D341Med (cell line): ENCODE measurements around the gene EIF3D.
A peak's percentile ranks its signal among the peaks of the same experiment; 100 is the strongest.
"Not testable (repeated sequence)": the region's sequence is repeated elsewhere in the genome, so short reads cannot be mapped to it uniquely, and the experiment has no call there.

Experiments used
- DNase-seq: peaks from one replicate; pipeline ENCODE4 v3.0.0; 2012; ENCODE audit warnings: low spot score

EIF3D gene

DNA sequence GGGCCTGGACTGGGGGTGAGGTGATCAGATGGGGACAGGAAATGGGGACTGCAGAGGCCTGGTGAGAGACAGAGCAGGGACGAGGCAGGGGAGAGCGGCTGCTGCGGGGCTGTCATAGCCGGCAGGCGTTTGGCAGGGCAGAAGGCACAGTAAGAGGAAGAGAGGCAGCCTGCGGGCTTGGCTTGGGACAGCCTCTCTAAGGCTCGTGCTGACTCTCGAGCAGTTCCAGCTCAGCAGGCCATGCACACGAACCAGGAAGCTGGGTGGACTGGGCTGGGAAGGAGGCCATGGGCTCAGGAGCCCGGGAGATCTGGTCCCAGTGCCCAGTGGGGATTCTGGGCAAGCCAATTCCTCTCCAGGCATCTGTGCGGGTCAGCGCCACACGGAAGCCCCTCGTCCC lies 19.6 kb upstream of the EIF3D start:
- no peak for DNase-seq

GRCh38 chr22:36546932-36547331 lies 18.0 kb upstream of the EIF3D start:
- DNase-seq = no peak

DNA sequence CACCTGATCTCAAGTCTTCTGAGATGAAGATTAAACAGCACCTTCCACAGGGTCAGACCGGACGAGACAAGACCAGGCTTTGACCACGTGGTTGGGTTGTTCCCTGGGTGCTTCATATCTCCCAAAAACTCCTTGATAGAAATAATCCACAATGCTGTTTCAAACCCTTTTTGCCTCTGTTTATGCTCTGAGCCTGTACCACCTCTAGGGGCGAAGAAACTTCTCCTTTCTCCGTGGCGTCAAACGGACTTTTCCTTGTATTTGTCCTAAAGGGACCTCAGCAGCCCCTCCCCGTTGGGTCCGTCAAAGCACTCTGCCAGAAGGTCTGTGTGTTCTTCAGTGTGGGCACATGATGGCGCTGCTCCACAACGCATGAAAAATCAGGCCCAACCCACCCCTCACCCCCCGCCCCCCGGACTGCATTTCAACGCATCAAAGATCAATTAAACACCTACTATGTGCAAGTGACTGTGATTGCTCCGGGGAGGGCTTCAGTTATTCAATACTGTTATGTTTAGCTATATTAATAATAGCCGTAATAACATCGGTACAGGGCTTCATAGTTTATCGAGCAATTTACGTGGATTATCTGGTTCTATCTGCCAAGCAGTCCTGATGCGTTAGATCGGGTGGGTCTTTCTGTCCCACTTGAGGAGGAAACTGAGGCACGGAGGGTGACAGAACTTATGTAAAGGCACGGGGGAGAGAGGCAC lies 17.3 kb upstream of the EIF3D start:
- DNase-seq = peak; percentile 90

GRCh38 chr22:36544107-36544620 lies 15.2 kb upstream of the EIF3D start:
- DNase-seq = no peak

DNA sequence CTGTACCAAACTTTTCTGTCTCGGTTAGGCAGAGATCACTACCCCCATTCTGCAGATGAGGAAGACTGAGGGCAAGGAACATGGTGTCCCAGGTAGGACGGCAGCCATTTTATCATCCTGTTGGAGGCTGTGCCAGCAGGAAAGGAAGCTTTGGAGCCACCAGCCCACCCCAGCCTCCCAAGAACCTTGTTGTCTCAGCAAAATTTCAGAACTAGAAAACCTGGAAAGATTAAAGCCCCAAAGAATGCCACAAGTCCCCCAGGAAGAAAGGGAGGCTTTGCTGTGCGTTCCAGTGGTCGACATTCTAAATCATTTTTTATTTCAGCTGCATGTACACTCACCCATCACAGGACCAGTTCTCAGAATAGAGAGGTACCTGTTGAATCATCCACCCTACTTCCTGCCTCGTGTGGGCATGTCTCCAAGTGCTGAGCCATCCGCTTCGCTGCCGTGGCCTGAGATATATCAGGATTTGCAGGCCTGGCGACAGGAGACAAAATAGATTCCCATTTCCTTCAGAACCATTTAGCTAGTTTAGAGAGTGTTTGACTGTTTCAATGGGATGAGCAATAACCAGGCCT lies 13.0 kb upstream of the EIF3D start:
- DNase-seq = no peak

- no peak for DNase-seq
Measured at GRCh38 chr22:36540867-36541642, 12.1 kb upstream of the EIF3D start.

DNA sequence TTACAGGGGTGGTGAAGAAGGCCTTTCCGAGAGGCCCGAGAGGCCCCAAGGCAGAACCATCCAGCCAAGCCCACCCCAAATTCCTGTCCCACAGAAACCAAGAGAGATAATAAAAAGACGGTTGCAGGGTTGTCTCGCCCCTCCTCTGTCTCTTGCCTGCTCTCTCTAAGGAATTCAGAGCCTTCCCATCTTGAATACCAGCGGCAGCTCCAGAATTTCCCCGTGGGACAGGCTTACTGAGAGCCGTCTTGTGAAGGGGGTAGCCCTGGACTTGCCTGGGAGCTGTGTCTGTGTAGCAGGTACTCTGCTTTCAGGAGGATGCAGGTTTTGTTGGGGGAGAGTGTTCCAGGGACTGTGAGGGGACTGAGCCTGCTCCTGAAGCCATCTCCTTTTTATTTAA lies 9.6 kb upstream of the EIF3D start:
- peak; percentile 66 for DNase-seq

DNA sequence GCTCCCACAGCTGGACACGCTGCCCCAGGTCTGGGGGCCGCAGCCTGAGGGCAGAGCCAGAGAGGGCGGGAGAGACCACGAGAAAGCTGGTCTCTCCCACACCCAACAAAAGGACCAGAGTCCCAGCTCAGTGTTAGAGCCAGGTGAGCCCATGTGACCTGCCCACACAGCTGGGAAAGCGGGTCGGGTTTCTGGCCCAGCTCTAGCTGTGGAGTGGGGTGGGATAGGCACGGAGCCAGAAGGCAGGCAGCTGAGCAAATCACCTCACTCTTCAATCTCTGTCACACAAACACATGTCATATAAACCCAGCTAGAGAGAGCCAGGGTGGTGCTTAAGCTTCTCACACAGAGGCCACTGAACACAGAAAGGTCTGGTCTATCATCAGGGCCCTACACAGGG lies 7.8 kb upstream of the EIF3D start:
- DNase-seq = no peak

DNA sequence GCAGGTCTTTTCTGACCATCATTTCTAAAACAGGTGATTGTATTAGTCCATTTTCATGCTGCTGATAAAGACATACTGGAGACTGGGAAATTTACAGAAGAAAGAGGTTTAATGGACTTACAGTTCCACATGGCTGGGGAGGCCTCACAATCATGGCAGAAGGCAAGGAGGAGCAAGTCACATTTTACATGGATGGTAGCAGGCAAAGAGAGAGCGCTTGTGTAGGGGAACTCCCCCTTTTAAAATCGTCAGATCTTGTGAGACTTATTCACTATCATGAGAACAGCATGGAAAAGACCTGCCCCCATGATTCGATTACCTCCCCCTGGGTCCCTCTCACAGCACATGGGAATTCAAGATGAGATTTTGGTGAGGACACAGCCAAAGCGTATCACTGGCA lies 4.4 kb upstream of the EIF3D start:
- DNase-seq = not testable (repeated sequence)

DNA sequence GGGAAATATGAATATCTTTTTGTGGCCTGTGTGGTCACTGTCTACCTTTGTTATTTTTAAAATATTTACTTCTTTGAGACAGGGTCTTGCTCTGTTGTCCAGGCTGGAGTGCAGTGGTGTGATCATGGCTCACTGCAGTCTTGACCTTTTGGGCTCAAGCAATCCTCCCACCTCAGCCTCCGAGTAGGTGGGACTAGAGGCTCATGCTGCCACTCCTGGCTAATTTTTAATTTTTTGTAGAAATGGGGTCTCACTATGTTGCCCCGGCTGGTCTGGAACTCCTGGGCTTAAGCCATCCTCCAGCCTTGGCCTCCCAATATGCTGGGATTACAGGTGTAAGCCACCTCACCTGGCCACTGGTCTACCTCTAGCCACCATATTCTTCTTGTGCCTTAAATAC lies 3.5 kb upstream of the EIF3D start:
- no peak for DNase-seq

DNA sequence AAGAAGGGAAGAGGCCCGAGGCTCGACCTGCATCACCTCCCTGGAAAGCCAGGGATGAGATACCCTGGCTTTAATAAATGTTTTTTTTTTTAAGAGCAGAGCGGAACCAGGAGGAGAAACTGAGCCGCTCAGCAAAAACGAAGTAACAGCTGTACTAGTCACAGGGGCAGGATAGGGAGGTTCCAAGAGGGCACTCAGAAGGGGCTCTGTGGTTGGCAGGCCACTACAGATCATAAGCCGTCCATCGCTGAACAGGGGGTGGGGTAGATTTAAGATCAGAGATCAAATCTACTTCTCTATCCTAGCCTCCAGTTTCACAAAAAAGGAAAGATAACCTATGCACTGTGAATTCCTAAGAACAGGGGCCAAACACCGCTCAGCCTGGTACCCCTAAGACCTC lies 625 bp downstream of the EIF3D start:
- DNase-seq = no peak

- DNase-seq = no peak
Measured at GRCh38 chr22:36522662-36523061, 6.3 kb downstream of the EIF3D start.

- DNase-seq = no peak
Measured at GRCh38 chr22:36520423-36520822, 8.5 kb downstream of the EIF3D start.

DNA sequence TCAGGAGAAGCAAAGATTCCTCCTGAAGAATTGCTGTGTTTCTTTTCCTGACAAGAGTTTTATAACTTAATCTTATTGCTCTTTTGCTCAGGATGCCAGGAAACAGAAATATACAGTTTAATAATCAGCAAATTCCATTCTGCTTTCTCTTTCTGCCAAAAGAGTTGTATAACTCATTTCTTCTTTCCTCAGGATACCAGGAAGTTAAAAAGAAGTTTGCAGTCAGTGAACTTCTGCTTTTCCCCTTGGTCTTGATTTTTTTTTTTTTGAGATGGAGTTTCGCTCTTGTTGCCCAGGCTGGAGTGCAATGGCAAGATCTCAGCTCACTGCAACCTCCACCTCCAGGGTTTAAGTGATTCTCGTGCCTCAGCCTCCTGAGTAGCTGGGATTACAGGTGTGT lies 9.1 kb downstream of the EIF3D start:
- DNase-seq = not testable (repeated sequence)

DNA sequence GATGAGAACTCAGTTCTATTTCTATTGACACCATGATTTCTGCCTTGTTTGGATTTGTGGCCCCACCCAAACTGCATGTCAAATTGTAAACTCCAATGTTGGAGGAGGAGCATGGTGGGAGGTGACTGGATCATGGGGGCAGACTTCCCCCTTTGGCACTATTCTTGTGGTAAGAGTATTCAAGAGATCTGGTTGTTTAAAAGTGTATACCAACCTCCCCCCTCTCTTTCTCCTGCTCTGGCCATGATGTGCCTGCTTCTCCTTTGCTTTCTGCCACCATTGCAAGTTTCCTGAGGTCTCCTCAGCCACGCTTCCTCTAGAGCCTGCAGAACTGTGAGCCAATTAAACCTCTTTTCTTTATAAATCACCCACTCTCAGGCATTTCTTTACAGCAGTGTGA lies 14.2 kb downstream of the EIF3D start:
- DNase-seq = no peak

- no peak for DNase-seq
Measured at GRCh38 chr22:36512991-36513390, 16.0 kb downstream of the EIF3D start.

- no peak for DNase-seq
Measured at GRCh38 chr22:36512333-36512732, 16.6 kb downstream of the EIF3D start.

GRCh38 chr22:36510966-36511881 lies 17.7 kb downstream of the EIF3D start:
- DNase-seq = peak; percentile 75

GRCh38 chr22:36510384-36510783 lies 18.6 kb downstream of the EIF3D start:
- no peak for DNase-seq

DNA sequence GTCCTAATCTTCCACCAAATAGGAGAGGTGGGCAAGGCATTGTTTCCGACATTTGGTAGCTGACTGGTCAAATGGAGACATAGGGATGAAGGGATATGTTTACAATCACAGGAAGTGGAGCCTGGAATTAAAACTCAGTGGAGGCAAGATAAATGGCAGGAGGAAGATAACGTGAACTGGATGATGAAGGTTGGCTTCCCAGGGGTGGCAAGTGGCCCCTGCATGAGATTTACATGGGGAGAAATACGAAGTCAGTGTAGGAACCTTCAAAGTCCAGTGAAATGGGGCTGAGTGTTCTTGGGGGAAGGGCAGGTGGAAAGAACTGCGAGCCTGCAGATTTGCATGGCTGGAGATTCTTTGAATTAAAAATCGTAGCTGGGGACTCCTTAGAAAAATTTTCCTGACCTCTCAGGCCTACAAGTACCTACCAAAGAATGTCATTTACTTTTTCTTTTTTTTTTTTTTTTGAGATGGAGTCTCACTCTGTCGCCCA lies 21.4 kb downstream of the EIF3D start:
- no peak for DNase-seq

- peak; percentile 99 for DNase-seq
Measured at GRCh38 chr22:36506637-36507517, 22.1 kb downstream of the EIF3D start, which contains the start of gene FOXRED2. Gene FOXRED2 (minus strand): TSS chr22:36507040. CDS start chr22:36506422, 618 bp downstream.
